Cardiac fibroblast (primary cell): ENCODE results near the gene EDIL3.
"Not testable (repeated sequence)": the region's sequence is repeated elsewhere in the genome, so short reads cannot be mapped to it uniquely, and the experiment has no call there.

Experiments used
- DNase-seq, 2 donors: peaks; one replicate each; pipeline versions ENCODE4 v3.0.0 to v3.0.0-alpha.2; 2010; ENCODE audit warnings: low read depth in 2 of 2
- H3K4me3 ChIP-seq, 2 donors: replicated peaks in 1 of 2; 1 replicate in 1 of 2; 2 replicates in 1 of 2; pipeline ENCODE4 v1.5.1; 2011; ENCODE audit warnings: low read depth in 2 of 2, low read length in 2 of 2, mild to moderate bottlenecking in 2 of 2, moderate library complexity in 1 of 2
- CTCF ChIP-seq: IDR thresholded peaks from one replicate; pipeline ENCODE4 v1.5.1; 2011; ENCODE audit warnings: low read depth, mild to moderate bottlenecking, low read length, inconsistent platforms

EDIL3 gene

GRCh38 chr5:84032324-84032723 lies 352.4 kb downstream of the EDIL3 start:
- DNase-seq: peak; percentile 8 to 53
- no peak overlapping the region for H3K4me3 ChIP-seq

GRCh38 chr5:84028093-84028492 lies 356.6 kb downstream of the EDIL3 start:
- no peak for TF ChIP-seq CTCF

More at GRCh38 chr5:84032324-84032723, 352.4 kb downstream of the EDIL3 start:
- TF ChIP-seq CTCF: no peak

GRCh38 chr5:84018521-84018920 lies 366.2 kb downstream of the EDIL3 start:
- H3K4me3 ChIP-seq, DNase-seq: not testable (repeated sequence)

More at GRCh38 chr5:84028093-84028492, 356.6 kb downstream of the EDIL3 start:
- no peak overlapping the region for H3K4me3 ChIP-seq
- DNase-seq: peak; percentile 14 to 86

- H3K4me3 ChIP-seq: no peak overlapping the region
- no peak for TF ChIP-seq CTCF
- peak; percentile 4 to 34 for DNase-seq
These were observed 367.0 kb downstream of the EDIL3 start for GRCh38 chr5:84017523-84018172.

GRCh38 chr5:84016085-84016484 lies 368.6 kb downstream of the EDIL3 start:
- TF ChIP-seq CTCF: no peak
- H3K4me3 ChIP-seq: no peak overlapping the region
- DNase-seq: peak; percentile 5 to 14

GRCh38 chr5:84014966-84015365 lies 369.7 kb downstream of the EDIL3 start:
- no peak for DNase-seq
- no peak for TF ChIP-seq CTCF
- H3K4me3 ChIP-seq: no peak overlapping the region

- no peak for DNase-seq
- TF ChIP-seq CTCF: no peak
- no peak overlapping the region for H3K4me3 ChIP-seq
These were observed 390.9 kb downstream of the EDIL3 start for GRCh38 chr5:83993803-83994202.
